Stimulated activated CD4-positive, alpha-beta T cell treated with anti-CD3 and anti-CD28 coated beads, Interleukin-1b, Interleukin-23, amount 100 ng/mL, for 24 hours (primary cell): ENCODE data around the gene CIAO2B.
"Not testable (repeated sequence)": the region's sequence is repeated elsewhere in the genome, so short reads cannot be mapped to it uniquely, and the experiment has no call there.

Source experiments
- DNase-seq, 4 experiments: peaks; one replicate each; pipeline ENCODE4 v3.0.0-alpha.2; 2020; ENCODE audit warnings: low read depth in 4 of 4, low spot score in 1 of 4

Gene CIAO2B

GRCh38 chr16:66937725-66938337 lies 3.6 kb upstream of the CIAO2B start:
- DNase-seq: no peak

- no peak for DNase-seq
Observed at GRCh38 chr16:66936889-66937554, 2.8 kb upstream of the CIAO2B start.

GRCh38 chr16:66936462-66936861 lies 2.3 kb upstream of the CIAO2B start:
- no peak for DNase-seq

- no peak for DNase-seq
Observed at GRCh38 chr16:66935314-66936011, 1.3 kb upstream of the CIAO2B start, which contains the start of gene CES2. TSS of gene CES2 (plus strand) at chr16:66935516. CDS start at chr16:66935636, 120 bp downstream.

GRCh38 chr16:66934839-66935313 lies 674 bp upstream of the CIAO2B start:
- not testable (repeated sequence) for DNase-seq

- peak in 3 of 4 experiments; percentile 23 to 41 (median 32) for DNase-seq
Observed at GRCh38 chr16:66933776-66934137, 445 bp downstream of the CIAO2B start.

- DNase-seq: no peak
Observed at GRCh38 chr16:66932076-66932475, 2.1 kb downstream of the CIAO2B start.

GRCh38 chr16:66931665-66932064 lies 2.5 kb downstream of the CIAO2B start:
- no peak for DNase-seq

- DNase-seq: no peak
Observed at GRCh38 chr16:66930189-66930588, 4.0 kb downstream of the CIAO2B start.

GRCh38 chr16:66928702-66929388 lies 5.4 kb downstream of the CIAO2B start:
- peak in 1 of 4 experiments; percentile 29 for DNase-seq

GRCh38 chr16:66927918-66928649 lies 6.1 kb downstream of the CIAO2B start:
- no peak for DNase-seq

GRCh38 chr16:66926961-66927436 lies 7.2 kb downstream of the CIAO2B start:
- no peak for DNase-seq

GRCh38 chr16:66926171-66926947 lies 7.8 kb downstream of the CIAO2B start:
- DNase-seq: no peak

- no peak for DNase-seq
Observed at GRCh38 chr16:66925322-66925840, 8.8 kb downstream of the CIAO2B start, which contains the start of gene RRAD. TSS of gene RRAD (minus strand) at chr16:66925535. CDS start at chr16:66925179, 356 bp downstream.

GRCh38 chr16:66924527-66925321 lies 9.5 kb downstream of the CIAO2B start:
- DNase-seq: peak in 1 of 4 experiments; percentile 28

- DNase-seq: no peak
Observed at GRCh38 chr16:66923866-66924265, 10.3 kb downstream of the CIAO2B start.

- DNase-seq: no peak
Observed at GRCh38 chr16:66923247-66923731, 10.9 kb downstream of the CIAO2B start.

- DNase-seq: no peak
Observed at GRCh38 chr16:66921729-66922450, 12.3 kb downstream of the CIAO2B start.
